PC-3 (cell line): ENCODE measurements around the gene EMSY.

Experiments
- CTCF ChIP-seq: fragments of 300-600 bp; sonication (generic); conservative IDR thresholded peaks from 2 replicates; pipeline ENCODE4 v1.5.1; 2017; ENCODE audit warnings: antibody characterized with exemption, low read depth, mild to moderate bottlenecking, low read length
- EZH2 ChIP-seq: fragments of 300-600 bp; sonication (generic); IDR thresholded peaks from one replicate; pipeline ENCODE4 v1.6.1; 2017; ENCODE audit warnings: antibody characterized with exemption, mild to moderate bottlenecking, low read length; ENCODE audit not compliant: unreplicated experiment
- EZH2phosphoT487 ChIP-seq: fragments of 300-600 bp; sonication (generic); IDR thresholded peaks from 2 replicates; pipeline ENCODE4 v1.6.1; 2018; ENCODE audit warnings: mild to moderate bottlenecking, antibody characterized with exemption, low read length, borderline replicate concordance

- TF ChIP-seq CTCF (peak; percentile 32; the same call in 1 of the 2 replicates), EZH2 (no peak), EZH2phosphoT487 (no peak)
Measured at GRCh38 chr11:76491644-76492043, 46.8 kb downstream of the EMSY start.
